ENCODE data around the gene IQSEC1. TPM values are rescaled to one million over a fixed set of nuclear protein-coding genes. Genes with fewer than 3 reads are reported as not detected.

Gene IQSEC1
- total RNA-seq, 3 donors from 2014 or later = 19.8 to 42.2 (median 21.9) TPM

DNA sequence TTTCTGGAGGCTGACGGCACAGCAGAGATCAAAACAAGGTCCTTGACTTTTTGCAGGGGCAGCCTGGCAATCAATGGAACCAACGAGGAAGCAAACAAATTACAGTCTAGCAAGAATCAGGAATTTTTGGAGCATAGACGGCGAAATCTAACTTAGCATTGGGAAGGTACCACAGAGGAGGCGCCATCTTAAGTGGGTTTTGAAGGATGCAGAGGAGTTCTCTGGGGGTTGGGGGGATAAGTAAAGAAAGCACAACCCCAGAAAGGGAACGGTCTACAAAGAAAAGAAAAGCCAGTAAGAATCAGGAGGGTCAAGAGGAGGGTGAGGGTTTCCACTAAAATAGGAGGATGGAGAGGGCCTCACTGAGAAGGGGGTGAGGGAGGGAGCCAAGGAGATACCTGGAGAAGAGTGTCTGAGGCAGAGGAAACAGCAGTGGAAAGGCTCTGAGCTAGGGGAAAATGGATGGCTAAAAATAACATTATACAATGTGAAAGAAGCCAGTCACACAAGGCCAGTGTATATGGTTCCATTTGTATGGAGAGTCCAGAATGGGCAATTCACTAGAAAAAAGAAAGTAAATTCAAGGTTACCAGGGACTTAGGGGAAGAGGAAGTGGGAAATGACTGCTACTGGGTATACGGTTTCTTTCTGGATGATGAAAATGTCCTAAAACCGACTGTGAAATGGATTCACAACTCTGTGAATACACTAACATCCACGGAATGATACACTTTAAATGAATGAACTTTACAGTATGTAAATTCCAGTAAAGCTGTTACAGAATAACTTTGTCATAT, 25.2 kb upstream of the IQSEC1 start:
- no peak for ATAC-seq
- no peaks in the 10 kb centered on the region for H3K36me3 ChIP-seq (ENCODE audit: low read depth)
- DNase-seq = no peak
- H3K4me1 ChIP-seq (ENCODE audit: low read depth) = no peaks in the 10 kb centered on the region
- no peak overlapping the region for H3K4me3 ChIP-seq
- TF ChIP-seq CTCF (IDR thresholded peaks at IDR 0.05) = no peak
- no peaks in the 10 kb centered on the region for H3K9me3 ChIP-seq
- intact Hi-C loops (cut with DNase I, micrococcal nuclease) = loop anchor here in 1 of 2 donors (10.0 kb wide), 1 partner anchor 356 kb away; no protein-coding TSS in a partner anchor

GRCh38 chr3:13096356-13096755, 23.1 kb upstream of the IQSEC1 start:
- Histone ChIP-seq H3K4me3 (no peak overlapping the region), H3K4me1 (ENCODE audit: low read depth) (no peaks in the 10 kb centered on the region), H3K36me3 (ENCODE audit: low read depth) (no peaks in the 10 kb centered on the region), H3K9me3 (no peaks in the 10 kb centered on the region)
- no peak for TF ChIP-seq CTCF (IDR thresholded peaks at IDR 0.05)
- intact Hi-C loops (cut with DNase I, micrococcal nuclease) = loop anchor here in 1 of 2 donors (10.0 kb wide), 1 partner anchor 358 kb away; no protein-coding TSS in a partner anchor
- DNase-seq = peak in 1 of 3 donors; percentile 10
- ATAC-seq = no peak

DNA sequence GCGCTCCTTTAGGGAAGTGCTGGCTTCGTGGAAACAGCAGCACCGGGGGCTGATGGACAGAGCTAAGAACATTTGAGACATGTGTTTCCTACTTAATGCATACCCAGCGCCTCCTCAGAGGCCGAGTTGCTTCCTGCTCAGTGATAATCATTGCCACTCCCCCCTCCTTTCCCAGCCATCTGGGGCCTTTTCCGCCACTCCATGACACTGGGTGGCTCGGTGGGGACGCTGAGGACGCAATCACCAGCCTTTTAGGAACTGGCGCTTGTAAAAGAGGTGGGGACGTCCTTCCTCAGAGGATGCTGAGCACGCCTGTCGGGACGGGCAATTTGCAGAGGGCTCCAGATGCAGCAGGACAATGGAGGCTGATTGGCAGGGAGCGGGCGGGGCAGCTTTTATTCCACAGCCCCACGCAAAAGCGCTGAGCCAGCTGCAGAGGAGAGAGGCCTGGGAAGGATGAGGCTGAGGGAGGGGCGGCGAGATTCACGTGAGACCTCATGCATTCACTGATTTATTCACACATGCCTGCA, 22.2 kb upstream of the IQSEC1 start:
- no peaks in the 10 kb centered on the region for H3K4me1 ChIP-seq (ENCODE audit: low read depth)
- ATAC-seq = no peak
- H3K9me3 ChIP-seq = no peaks in the 10 kb centered on the region
- TF ChIP-seq CTCF (IDR thresholded peaks at IDR 0.05) = no peak
- peak in 1 of 3 donors; percentile 43 for DNase-seq
- no peak overlapping the region for H3K4me3 ChIP-seq
- intact Hi-C loops (cut with DNase I, micrococcal nuclease) = loop anchor here in 1 of 2 donors (10.0 kb wide), 1 partner anchor 359 kb away; no protein-coding TSS in a partner anchor
- no peaks in the 10 kb centered on the region for H3K36me3 ChIP-seq (ENCODE audit: low read depth)

- Histone ChIP-seq H3K36me3 (ENCODE audit: low read depth) (no peaks in the 10 kb centered on the region), H3K9me3 (no peaks in the 10 kb centered on the region), H3K4me3 (no peak overlapping the region), H3K4me1 (ENCODE audit: low read depth) (no peaks in the 10 kb centered on the region)
- DNase-seq (no peak), ATAC-seq (no peak)
- intact Hi-C loops (cut with DNase I, micrococcal nuclease) = loop anchor here (2.0 to 10.0 kb wide), 2 partner anchors 359 to 361 kb away; no protein-coding TSS in a partner anchor
- TF ChIP-seq CTCF (IDR thresholded peaks at IDR 0.05) = no peak
These were observed 20.5 kb upstream of the IQSEC1 start for GRCh38 chr3:13093687-13094086.

DNA sequence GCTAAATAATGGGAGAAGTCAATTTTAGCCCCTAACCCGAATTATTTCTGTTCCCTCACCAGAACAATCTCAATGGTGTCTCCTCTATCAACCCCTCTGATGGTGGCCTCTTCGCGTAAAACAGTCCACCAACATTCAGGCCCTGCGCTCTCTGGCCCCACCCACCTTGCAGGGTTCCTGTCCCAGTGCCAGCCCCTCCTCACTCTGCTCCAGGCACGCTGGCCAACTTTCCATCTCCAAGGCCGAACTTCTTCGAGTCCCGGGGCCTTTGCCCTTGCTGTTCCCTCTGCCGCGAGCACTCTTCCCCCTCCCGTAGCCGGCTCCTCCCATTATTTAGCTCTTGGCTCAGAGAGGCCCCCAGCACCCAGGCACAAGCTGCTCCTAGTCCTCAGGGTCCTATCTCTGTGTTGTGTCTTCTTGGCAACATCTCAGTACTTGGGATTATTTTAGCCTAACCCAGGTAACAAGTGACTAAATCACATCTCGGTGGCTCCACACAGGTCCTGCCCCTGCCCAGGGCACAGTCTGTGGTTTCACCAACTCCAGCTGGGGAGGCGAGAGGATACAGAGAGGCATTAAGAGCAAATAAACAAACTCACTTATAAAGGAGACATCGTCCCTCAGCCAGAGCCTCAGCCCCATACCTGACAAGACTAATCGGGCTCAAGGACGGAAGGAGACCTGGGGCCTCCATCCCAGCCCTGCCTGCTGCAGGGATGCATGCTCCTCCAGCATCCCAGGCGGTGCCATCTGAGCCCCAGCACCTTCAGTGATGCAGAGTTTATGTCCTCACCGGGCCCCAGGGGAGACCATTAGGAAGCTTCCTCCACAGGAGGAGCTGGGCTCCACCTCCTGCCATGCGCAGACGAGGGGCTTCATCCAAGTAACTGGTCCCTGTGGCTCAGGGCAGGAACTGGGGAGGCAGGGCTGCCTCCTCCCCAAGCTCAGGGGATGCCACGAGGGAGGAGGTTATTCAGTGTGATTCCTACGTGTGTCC, 19.7 kb upstream of the IQSEC1 start:
- Histone ChIP-seq H3K9me3 (no peaks in the 10 kb centered on the region), H3K4me1 (ENCODE audit: low read depth) (no peaks in the 10 kb centered on the region), H3K36me3 (ENCODE audit: low read depth) (no peaks in the 10 kb centered on the region), H3K4me3 (no peak overlapping the region)
- DNase-seq = peak in 1 of 3 donors; percentile 47
- ATAC-seq = no peak
- intact Hi-C loops (cut with DNase I, micrococcal nuclease) = loop anchor here (2.0 to 10.0 kb wide), 2 partner anchors 360 to 362 kb away; no protein-coding TSS in a partner anchor
- no peak for TF ChIP-seq CTCF (IDR thresholded peaks at IDR 0.05)
